Nucleus accumbens (tissue), 56 donors: ENCODE data around the gene PLCG2.
"Not testable (repeated sequence)": the region's sequence is repeated elsewhere in the genome, so short reads cannot be mapped to it uniquely, and the experiment has no call there.

Experiments
- DNase-seq, 56 donors: peaks; one replicate each; lab custom pipeline; 2025; lab: John Stamatoyannopoulos, UW

PLCG2 gene

GRCh38 chr16:81931927-81932326, 152.8 kb downstream of the PLCG2 start:
- DNase-seq: no peak

- no peak for DNase-seq
Measured at GRCh38 chr16:81932668-81933067, 153.6 kb downstream of the PLCG2 start.

DNA sequence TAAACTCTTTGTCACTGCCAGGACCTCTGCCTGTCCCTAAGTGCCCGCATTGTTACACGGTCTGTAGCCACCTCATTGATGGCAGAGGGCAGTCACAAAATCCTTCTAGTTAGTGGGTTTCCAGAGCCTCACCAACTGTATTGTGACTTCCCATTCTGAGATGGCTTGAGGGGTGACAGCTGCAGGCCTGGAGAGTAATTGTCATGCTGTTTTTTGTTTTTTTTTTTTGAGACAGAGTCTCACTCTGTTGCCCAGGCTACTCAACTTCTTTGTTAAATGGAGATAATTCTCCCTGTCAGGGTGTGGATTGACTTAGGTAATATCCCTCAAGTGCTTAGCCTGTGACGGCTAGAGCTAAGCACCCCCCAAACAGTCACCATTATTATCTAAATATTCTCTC, 154.3 kb downstream of the PLCG2 start:
- no peak for DNase-seq

DNA sequence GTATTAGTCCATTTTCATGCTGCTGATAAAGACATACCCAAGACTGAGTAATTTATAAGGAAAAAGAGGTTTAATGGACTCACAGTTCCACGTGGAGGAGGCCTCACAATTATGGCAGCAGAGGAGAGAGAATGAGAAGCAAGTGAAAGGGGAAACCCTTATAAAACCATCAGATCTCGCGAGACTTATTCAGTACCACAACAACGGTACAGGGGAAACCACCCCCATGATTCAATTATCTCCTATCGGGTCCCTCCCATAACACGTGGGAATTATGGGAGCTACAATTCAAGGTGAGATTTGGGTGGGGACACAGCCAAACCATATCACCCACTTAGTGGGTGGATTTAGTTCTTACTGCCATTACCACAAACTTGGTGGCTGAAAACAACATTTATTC, 155.6 kb downstream of the PLCG2 start:
- DNase-seq: not testable (repeated sequence)

DNA sequence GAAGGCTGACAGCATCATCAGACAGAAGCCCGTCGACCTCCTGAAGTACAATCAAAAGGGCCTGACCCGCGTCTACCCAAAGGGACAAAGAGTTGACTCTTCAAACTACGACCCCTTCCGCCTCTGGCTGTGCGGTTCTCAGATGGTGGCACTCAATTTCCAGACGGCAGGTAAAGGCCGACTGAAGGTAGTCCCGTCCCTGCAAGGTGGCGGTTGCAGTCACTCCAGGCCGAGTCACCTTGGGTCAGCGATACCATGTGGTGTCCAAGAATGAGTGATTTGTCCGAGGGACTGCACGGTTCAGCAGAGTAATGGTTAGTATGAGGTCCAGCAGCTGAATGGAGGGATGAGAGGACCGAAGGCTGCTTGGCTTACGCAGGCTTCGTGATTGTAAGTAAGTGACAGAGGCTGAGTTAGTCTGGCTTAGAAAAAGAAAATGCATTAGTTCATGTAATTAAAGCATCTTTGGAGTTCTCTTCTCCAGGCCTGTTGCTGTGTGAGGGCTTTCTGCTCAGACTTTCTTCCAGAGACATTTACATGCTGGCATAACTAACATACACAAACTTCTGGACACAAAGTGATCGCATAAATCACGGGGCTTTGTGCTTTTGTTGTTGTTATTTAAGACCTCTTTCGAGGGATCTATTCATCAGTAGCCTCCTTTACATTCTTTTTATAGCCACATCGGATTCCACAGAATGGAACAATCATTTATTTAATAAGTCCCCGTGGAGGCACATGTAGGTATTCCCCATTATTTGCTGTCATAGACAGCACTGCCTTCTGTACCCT, 157.3 kb downstream of the PLCG2 start:
- no peak for DNase-seq

- no peak for DNase-seq
Measured at GRCh38 chr16:81937305-81938038, 158.4 kb downstream of the PLCG2 start.

- DNase-seq: no peak
Measured at GRCh38 chr16:81938326-81939163, 159.5 kb downstream of the PLCG2 start.

- DNase-seq: no peak
Measured at GRCh38 chr16:81939164-81940056, 160.3 kb downstream of the PLCG2 start.

GRCh38 chr16:81940781-81941560, 161.9 kb downstream of the PLCG2 start:
- no peak for DNase-seq

DNA sequence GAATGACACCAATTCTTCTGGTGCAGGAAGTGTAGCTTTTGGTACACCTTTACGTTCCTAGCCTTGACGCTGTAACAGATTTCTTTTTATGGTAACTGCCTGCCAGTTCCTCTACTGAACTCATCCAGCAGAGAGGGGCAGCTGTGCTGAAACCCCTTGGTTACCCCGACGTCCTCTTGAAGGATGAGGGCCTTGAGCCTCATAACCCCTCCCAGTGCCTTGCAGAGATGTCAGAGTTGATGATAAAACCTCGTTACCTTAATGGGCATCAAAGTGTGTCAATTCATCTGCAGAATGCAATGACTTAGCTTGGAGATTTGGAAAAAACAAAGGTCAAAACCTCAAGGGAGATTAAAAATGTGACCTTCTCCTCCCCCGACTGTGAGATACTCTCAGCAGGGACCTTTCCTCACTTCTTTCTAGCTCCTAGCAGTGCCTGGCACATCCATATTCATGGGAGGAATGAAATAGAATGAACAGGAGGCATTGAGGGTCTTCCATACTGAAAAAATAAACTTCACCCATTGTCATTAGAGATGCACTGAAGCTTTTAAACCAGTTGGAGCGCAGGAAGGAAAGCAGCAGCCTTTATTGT, 163.0 kb downstream of the PLCG2 start:
- DNase-seq: no peak

GRCh38 chr16:81945665-81946064, 166.6 kb downstream of the PLCG2 start:
- no peak for DNase-seq

DNA sequence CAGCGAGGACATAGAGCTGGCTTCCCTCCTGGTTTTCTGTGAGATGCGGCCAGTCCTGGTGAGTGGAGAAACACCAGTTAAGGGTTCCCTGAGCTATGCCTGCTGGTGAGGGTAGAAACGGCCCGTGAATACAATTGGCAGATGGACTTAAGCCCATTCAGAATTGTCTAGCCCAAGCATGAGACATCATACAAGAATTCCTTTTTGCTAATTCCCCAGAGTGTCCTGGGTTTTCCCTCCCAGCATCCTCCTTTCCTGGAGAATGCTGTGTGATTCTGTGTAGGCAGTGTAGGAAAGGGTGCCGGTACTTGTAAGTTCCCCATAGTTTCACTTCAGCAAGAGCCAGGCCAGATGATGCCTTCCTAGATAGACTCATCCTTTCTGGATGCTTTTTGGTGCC, 167.1 kb downstream of the PLCG2 start:
- DNase-seq: no peak

DNA sequence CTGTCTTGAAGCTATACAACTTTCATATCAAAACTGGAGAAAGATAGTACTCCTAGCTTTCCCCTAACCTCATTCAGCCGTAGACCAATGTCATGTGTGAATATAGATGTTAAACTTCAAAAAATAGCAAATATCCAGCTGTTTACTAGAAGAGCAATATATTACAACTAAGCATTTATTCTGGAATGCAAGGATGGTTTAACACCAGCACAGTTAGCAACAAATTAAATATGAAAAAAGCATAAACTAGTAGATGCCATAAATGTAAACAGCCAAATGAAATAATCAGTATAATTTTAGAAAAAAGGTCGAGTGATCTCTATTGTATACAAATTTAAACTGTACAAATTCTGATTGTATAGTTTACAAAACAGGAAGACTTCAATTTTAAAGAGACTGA, 172.5 kb downstream of the PLCG2 start:
- DNase-seq: no peak

DNA sequence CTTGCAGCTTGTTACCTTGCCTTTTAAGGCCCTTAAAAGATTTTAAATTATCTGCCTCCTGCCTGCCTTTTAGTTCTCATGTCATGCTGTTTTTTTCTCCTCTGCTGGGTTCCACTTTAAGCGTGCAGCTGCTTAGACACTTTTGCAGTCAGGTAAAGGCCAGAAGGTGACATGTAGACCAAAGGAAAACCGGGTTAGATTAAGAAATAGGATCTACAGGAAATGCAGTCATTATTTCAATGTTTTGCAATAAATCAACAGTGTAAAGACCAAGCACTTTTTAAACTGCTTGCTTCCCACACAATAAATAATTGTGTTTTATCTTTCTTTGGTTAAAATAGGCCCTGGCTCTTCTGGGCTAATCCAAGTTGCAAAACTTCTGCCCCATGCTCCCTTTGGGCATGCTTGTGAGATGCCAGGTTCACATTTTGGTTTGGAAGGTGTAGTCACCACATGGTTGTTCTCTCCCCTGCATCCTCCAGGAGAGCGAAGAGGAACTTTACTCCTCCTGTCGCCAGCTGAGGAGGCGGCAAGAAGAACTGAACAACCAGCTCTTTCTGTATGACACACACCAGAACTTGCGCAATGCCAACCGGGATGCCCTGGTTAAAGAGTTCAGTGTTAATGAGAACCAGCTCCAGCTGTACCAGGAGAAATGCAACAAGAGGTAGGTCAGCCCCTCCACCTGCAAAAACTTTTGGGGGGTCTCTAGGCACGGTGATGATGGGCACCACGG, 177.3 kb downstream of the PLCG2 start:
- no peak for DNase-seq

GRCh38 chr16:81964808-81965207, 185.7 kb downstream of the PLCG2 start:
- no peak for DNase-seq

- no peak for DNase-seq
Measured at GRCh38 chr16:81967358-81967757, 188.3 kb downstream of the PLCG2 start.

DNA sequence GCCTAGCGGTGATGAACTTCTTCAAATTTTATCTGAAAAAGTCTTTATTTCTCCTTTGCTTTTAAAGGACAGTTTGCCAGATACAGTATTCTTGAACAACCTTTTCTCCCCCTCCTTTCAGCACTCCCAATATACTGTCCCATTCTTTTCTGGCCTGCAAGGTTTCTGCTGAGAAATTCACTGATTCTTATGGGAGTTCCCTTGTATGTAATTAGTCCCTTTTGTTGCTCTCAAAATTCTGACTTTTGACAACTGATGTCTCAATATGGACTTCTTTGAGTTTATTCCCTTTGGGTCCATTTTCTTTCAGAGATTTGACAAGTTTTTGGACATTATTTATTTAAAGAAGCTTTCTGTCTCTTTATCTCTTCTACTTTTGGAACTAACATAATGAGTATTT, 192.8 kb downstream of the PLCG2 start:
- no peak for DNase-seq

DNA sequence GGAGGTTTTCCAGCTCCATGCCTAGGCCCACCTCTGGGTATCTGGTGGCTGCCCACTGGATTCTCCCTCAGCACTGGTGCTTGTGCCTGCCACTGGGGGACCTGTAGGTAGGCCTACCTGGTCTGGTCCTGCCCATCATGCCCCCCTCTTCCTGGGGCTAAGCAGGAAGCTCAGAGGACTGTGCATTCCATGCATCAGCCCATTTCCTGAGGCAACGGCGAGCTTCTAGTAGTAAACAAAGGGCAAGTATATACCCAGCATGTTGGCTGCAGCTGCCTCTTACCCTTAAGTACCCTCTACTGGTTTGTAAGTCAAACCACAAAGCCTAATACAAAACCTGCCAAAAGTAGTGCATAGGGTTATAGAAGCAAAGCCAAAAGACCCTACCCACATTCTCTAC, 194.6 kb downstream of the PLCG2 start:
- no peak for DNase-seq
